A673 (cell line): Measurements from ENCODE around the gene PAQR8. TPM values are rescaled to one million over a fixed set of nuclear protein-coding genes. Genes with fewer than 3 reads are reported as not detected.

Experiments
- BruUV-seq: library from RNA; stranded (reverse); fragments of 400-500 nt; replicated peaks from 2 replicates; lab custom pipeline; 2021; lab: Mats Ljungman, UMichigan
- CTCF ChIA-PET: fragments of 300-600 bp; sonication (Branson Sonifier 250); formaldehyde crosslinking; loops from one replicate; lab custom pipeline; 2022; ENCODE audit warnings: antibody characterized with exemption; lab: Charles Lee
- POLR2A ChIA-PET: fragments of 300-600 bp; sonication (Branson Sonifier 250); formaldehyde crosslinking; loops from one replicate; lab custom pipeline; 2022; ENCODE audit warnings: antibody characterized with exemption; ENCODE audit not compliant: low non-redundant PET; lab: Charles Lee
- DNase-seq: peaks from one replicate; pipeline ENCODE4 v3.0.0-alpha.2; 2015; ENCODE audit warnings: low spot score
- H3K27ac ChIP-seq: fragments of 200-600 bp; sonication (generic); 2 replicates; pipeline ENCODE4 v1.5.1; 2016; ENCODE audit warnings: mixed run types, low read depth, mild to moderate bottlenecking, mixed read lengths, antibody characterized with exemption, low read length; ENCODE audit not compliant: poor library complexity, severe bottlenecking
- H3K27me3 ChIP-seq: fragments of 200-600 bp; sonication (generic); replicated peaks from 2 replicates; pipeline ENCODE4 v1.6.1; 2017; ENCODE audit warnings: mixed run types, low read depth, mild to moderate bottlenecking, mixed read lengths, antibody characterized with exemption, low read length; ENCODE audit not compliant: insufficient read depth, poor library complexity
- H3K36me3 ChIP-seq: fragments of 200-600 bp; sonication (generic); 2 replicates; pipeline ENCODE4 v1.6.1; 2016; ENCODE audit warnings: mixed run types, mild to moderate bottlenecking, mixed read lengths, antibody characterized with exemption, low read length; ENCODE audit not compliant: insufficient read depth, poor library complexity, severe bottlenecking
- H3K4me1 ChIP-seq: fragments of 200-600 bp; sonication (generic); 2 replicates; pipeline ENCODE4 v1.6.1; 2017; ENCODE audit warnings: mixed run types, mild to moderate bottlenecking, mixed read lengths, antibody characterized with exemption, low read length; ENCODE audit not compliant: insufficient read depth, poor library complexity, severe bottlenecking
- H3K4me3 ChIP-seq: fragments of 200-600 bp; sonication (generic); 2 replicates; pipeline ENCODE4 v1.5.1; 2016; ENCODE audit warnings: low read depth, mixed run types, mild to moderate bottlenecking, mixed read lengths, low read length; ENCODE audit not compliant: poor library complexity, severe bottlenecking
- H3K9me3 ChIP-seq: fragments of 200-600 bp; sonication (generic); 2 replicates; pipeline ENCODE4 v1.6.1; 2016; ENCODE audit warnings: mixed run types, low read depth, mild to moderate bottlenecking, mixed read lengths, antibody characterized with exemption, low read length; ENCODE audit not compliant: poor library complexity, severe bottlenecking
- EZH2 ChIP-seq: fragments of 200-600 bp; sonication (generic); IDR thresholded peaks from 2 replicates; pipeline ENCODE4 v1.6.1; 2017; ENCODE audit warnings: borderline replicate concordance, low read depth, mild to moderate bottlenecking, mixed read lengths, antibody characterized with exemption, low read length; ENCODE audit not compliant: poor library complexity, severe bottlenecking
- intact Hi-C: fragments of 100-400 bp; cut with micrococcal nuclease; formaldehyde crosslinking; loops from one replicate; pipeline ENCODE4 v1.10.0; 2022; ENCODE audit not compliant: unreplicated experiment
- total RNA-seq: library from RNA; stranded (reverse); gene quantifications from 2 replicates; pipeline ENCODE4 v1.2.3, GENCODE V29; 2021
- TF ChIP-seq, protein P1 (sequence below): fragments of 300-800, 200-600 bp; sonication (generic); conservative IDR thresholded peaks from 2 replicates; pipeline ENCODE4 v1.5.1; 2017; ENCODE audit warnings: low read depth, mild to moderate bottlenecking, antibody characterized with exemption, low read length, moderate library complexity, mixed read lengths

Gene PAQR8
- total RNA-seq, 1 experiment from 2014 or later = 1.5 TPM

DNA sequence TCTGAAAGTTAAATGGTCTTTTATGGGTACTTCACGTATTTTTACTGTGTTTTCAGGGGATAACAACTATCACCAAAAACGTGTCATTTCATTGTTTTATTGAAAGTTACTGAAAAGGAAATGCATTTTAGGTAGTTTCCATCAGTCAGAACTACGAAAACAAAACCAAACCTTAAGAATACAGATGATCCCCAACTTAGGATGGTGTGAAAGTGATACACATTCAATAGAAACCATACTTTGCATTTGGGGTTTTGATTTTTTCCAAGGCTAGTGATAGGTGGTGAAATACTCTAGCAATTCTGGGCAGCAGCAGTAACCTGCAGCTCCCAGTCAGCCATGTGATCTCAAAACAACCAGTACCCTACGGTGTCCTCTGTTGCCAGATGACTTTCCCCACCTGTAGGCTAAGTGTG lies 32.3 kb downstream of the PAQR8 start:
- no peaks in the 10 kb centered on the region for H3K27me3 ChIP-seq
- no TSS peak for BruUV-seq
- peaks cover 6% of the 10 kb centered on the region for H3K4me1 ChIP-seq
- CTCF ChIA-PET = no interaction called here
- TF ChIP-seq EZH2 = no peak
- TF ChIP-seq, protein P1, sequence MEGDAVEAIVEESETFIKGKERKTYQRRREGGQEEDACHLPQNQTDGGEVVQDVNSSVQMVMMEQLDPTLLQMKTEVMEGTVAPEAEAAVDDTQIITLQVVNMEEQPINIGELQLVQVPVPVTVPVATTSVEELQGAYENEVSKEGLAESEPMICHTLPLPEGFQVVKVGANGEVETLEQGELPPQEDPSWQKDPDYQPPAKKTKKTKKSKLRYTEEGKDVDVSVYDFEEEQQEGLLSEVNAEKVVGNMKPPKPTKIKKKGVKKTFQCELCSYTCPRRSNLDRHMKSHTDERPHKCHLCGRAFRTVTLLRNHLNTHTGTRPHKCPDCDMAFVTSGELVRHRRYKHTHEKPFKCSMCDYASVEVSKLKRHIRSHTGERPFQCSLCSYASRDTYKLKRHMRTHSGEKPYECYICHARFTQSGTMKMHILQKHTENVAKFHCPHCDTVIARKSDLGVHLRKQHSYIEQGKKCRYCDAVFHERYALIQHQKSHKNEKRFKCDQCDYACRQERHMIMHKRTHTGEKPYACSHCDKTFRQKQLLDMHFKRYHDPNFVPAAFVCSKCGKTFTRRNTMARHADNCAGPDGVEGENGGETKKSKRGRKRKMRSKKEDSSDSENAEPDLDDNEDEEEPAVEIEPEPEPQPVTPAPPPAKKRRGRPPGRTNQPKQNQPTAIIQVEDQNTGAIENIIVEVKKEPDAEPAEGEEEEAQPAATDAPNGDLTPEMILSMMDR = no peak
- no peak for DNase-seq
- intact Hi-C loops = no loop called here
- H3K4me3 ChIP-seq = no peak overlapping the region
- POLR2A ChIA-PET = no interaction called here
- no peak overlapping the region for H3K27ac ChIP-seq
- no peaks in the 10 kb centered on the region for H3K9me3 ChIP-seq
- H3K36me3 ChIP-seq = no peaks in the 10 kb centered on the region

DNA sequence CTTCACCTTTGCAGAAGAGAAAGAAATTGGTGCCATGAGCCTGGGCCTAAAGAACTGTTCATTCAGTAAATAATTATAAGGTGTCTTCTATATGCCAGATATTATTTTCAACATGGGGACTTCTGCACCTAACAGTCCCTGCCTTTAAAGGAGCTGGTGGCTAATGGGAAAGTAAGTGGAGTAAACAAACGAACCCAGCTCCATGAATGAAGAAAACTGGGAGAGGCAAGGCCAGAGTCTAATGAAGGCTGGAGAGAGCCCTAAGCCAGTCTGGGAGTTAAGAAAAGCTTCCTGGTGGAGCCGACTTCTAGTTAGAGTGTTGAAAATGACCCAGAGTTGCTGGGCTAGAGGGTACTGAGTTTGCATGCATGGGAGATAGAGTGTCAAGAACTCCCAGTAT lies 34.0 kb downstream of the PAQR8 start:
- POLR2A ChIA-PET = no interaction called here

DNA sequence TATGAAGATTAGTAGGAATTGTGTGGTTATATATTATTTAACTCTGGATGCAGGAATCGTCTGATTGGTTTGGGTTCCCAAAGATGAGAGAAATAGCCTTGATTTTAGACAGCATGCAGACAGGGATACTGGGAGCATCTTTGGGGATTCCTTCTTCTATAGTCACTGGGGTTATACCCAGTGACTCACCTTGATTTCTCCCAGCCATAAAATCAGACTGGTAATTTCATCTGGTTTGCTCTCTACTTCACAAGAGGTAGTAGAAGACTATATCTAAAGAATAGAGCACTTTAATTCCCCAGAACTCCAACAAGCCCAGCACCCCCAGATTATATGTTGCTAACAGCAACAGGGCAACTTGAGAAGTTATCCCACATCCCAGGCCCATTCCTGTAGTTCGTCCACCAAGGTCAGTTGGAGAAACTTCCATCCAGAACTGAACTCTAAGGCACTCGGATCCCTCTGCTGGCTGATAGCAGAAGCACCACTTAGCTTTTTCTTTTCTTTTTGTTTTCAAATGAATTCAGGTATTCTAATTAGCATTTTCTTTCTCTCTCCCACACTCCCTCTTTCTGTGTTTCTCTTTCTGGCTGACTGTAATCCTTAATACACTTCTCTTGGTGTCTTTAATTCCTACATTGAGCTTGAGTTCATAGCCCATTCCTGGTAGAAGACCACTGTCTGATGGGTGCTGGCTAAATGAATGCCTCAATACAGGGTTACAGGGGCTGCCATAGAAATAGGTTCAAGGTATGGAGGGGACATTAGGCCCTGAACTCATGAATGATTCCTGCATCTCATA lies 37.8 kb downstream of the PAQR8 start:
- peak; percentile 58 for DNase-seq
- no peaks in the 10 kb centered on the region for H3K9me3 ChIP-seq
- ChIA-PET POLR2A (no interaction called here), CTCF (interaction anchor here (0.7 to 1.3 kb wide), 6 partner anchors 38 to 237 kb away, joined by 3 to 6 read pairs (median 3); partner anchors contain the start of genes MCM3 and PAQR8)
- no TSS peak for BruUV-seq
- no peak overlapping the region for H3K4me3 ChIP-seq
- intact Hi-C loops = loop anchor here (1.0 to 2.0 kb wide), 2 partner anchors 115 to 236 kb away; partner anchors contain the start of gene MCM3
- no peak for TF ChIP-seq EZH2
- TF ChIP-seq, protein P1 = peak; percentile 87
- H3K27me3 ChIP-seq = no peaks in the 10 kb centered on the region
- no peaks in the 10 kb centered on the region for H3K36me3 ChIP-seq
- no peak overlapping the region for H3K27ac ChIP-seq
- H3K4me1 ChIP-seq = no peaks in the 10 kb centered on the region

More for the DNA sequence above, 34.0 kb downstream of the PAQR8 start:
- no peaks in the 10 kb centered on the region for H3K36me3 ChIP-seq
- TF ChIP-seq, protein P1 = no peak
- TF ChIP-seq EZH2 = no peak
- no peak for DNase-seq
- H3K4me3 ChIP-seq = no peak overlapping the region
- no peaks in the 10 kb centered on the region for H3K27me3 ChIP-seq
- CTCF ChIA-PET = interaction anchor here (0.5 kb wide), 1 partner anchor 12 kb away, joined by 5 read pairs; no protein-coding TSS in a partner anchor
- BruUV-seq = no TSS peak
- H3K4me1 ChIP-seq = no peaks in the 10 kb centered on the region
- no peak overlapping the region for H3K27ac ChIP-seq
- intact Hi-C loops = no loop called here
- no peaks in the 10 kb centered on the region for H3K9me3 ChIP-seq
